Fibroblast of mammary gland (primary cell): Measurements from ENCODE around the gene RAB38.

ENCODE experiments used
- DNase-seq: peaks from one replicate; pipeline ENCODE4 v3.0.0-alpha.2; 2010; ENCODE audit warnings: low read depth
- H3K4me3 ChIP-seq: 2 replicates; pipeline ENCODE4 v1.5.1; 2011; ENCODE audit warnings: low read depth, mild to moderate bottlenecking, low read length, moderate library complexity; ENCODE audit not compliant: control insufficient read depth
- CTCF ChIP-seq: conservative IDR thresholded peaks from 2 replicates; pipeline ENCODE4 v1.5.1; 2011; ENCODE audit warnings: low read depth, low read length, inconsistent platforms; ENCODE audit not compliant: control insufficient read depth, insufficient read depth

RAB38 gene

GRCh38 chr11:88068848-88069554, 106.2 kb downstream of the RAB38 start:
- TF ChIP-seq CTCF, result no peak
- no peak overlapping the region for H3K4me3 ChIP-seq
- DNase-seq, result no peak

- no peak overlapping the region for H3K4me3 ChIP-seq
- DNase-seq, result no peak
- no peak for TF ChIP-seq CTCF
Measured at GRCh38 chr11:88066090-88066489, 109.2 kb downstream of the RAB38 start.

GRCh38 chr11:88064097-88064705, 111.0 kb downstream of the RAB38 start:
- H3K4me3 ChIP-seq, result no peak overlapping the region
- no peak for DNase-seq
- no peak for TF ChIP-seq CTCF
